ENCODE results near the gene AKAP13. TPM values are rescaled to one million over a fixed set of nuclear protein-coding genes. Genes with fewer than 3 reads are reported as not detected.

AKAP13 gene
- total RNA-seq, 2 experiments from 2014 or later, result 282 to 304 TPM

GRCh38 chr15:85507114-85507513 lies 126.7 kb downstream of the AKAP13 start:
- peaks cover 71% of the 10 kb centered on the region for H3K4me1 Mint-ChIP-seq (ENCODE audit: low read depth)
- DNase-seq (no peak), ATAC-seq (ENCODE audit: poor library complexity) (no peak)
- H3K36me3 Mint-ChIP-seq (ENCODE audit: low read depth), result no peaks in the 10 kb centered on the region
- no peaks in the 10 kb centered on the region for H3K27me3 Mint-ChIP-seq
- Histone ChIP-seq H3K4me1 (ENCODE audit: insufficient read depth, low read length) (peaks cover 12% of the 10 kb centered on the region), H3K4me3 (ENCODE audit: low read length) (no peak overlapping the region), H3K36me3 (ENCODE audit: insufficient read depth, low read length) (no peaks in the 10 kb centered on the region), H3K9me3 (ENCODE audit: control insufficient read depth in 1 of 2, insufficient read depth in 1 of 2, low read length in 2 of 2) (no peaks in the 10 kb centered on the region), H3K27ac (ENCODE audit: low read depth in 1 of 2, low read length in 2 of 2) (no peak overlapping the region), H3K27me3 (ENCODE audit: control insufficient read depth in 1 of 2, insufficient read depth in 2 of 2, low read length in 2 of 2) (no peaks in the 10 kb centered on the region)
- ChIA-PET CTCF (interaction anchor here (0.6 to 1.0 kb wide), 2 partner anchors 138 to 211 kb away, joined by 3 read pairs; no protein-coding TSS in a partner anchor), POLR2A (no interaction called here)
- H3K9me3 Mint-ChIP-seq, result no peaks in the 10 kb centered on the region
- intact Hi-C loops (cut with DNase I, micrococcal nuclease), result no loop called here
- TF ChIP-seq, protein P1, sequence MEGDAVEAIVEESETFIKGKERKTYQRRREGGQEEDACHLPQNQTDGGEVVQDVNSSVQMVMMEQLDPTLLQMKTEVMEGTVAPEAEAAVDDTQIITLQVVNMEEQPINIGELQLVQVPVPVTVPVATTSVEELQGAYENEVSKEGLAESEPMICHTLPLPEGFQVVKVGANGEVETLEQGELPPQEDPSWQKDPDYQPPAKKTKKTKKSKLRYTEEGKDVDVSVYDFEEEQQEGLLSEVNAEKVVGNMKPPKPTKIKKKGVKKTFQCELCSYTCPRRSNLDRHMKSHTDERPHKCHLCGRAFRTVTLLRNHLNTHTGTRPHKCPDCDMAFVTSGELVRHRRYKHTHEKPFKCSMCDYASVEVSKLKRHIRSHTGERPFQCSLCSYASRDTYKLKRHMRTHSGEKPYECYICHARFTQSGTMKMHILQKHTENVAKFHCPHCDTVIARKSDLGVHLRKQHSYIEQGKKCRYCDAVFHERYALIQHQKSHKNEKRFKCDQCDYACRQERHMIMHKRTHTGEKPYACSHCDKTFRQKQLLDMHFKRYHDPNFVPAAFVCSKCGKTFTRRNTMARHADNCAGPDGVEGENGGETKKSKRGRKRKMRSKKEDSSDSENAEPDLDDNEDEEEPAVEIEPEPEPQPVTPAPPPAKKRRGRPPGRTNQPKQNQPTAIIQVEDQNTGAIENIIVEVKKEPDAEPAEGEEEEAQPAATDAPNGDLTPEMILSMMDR (IDR thresholded peaks at IDR 0.05), result no peak
- H3K4me3 Mint-ChIP-seq, result no peak overlapping the region
- H3K27ac Mint-ChIP-seq, result no peak overlapping the region

DNA sequence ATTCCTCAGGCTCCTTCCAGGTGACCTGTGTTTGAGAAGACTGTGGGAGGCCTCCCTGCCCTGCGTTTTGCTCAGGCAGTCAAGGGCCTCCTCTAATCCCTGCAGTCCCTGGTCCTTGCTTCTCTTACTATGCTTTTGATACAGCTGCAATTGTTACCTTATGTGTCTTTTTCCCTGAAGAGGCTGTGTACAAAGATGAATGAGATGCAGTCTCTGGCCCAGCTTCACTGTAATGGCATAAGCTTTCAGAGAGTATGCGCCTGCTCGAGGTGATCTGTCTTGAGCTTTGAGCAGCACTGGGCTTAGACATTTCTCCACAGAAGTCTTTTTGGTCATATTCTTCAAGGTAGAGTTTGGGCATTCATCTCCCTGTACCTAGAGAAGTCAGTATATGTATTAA lies 129.6 kb downstream of the AKAP13 start:
- CTCF ChIA-PET, result no interaction called here
- Mint-ChIP-seq H3K9me3 (no peaks in the 10 kb centered on the region), H3K27me3 (no peaks in the 10 kb centered on the region), H3K4me3 (no peak overlapping the region), H3K27ac (no peak overlapping the region), H3K4me1 (ENCODE audit: low read depth) (peaks cover 74% of the 10 kb centered on the region), H3K36me3 (ENCODE audit: low read depth) (no peaks in the 10 kb centered on the region)
- H3K36me3 ChIP-seq (ENCODE audit: insufficient read depth, low read length), result no peaks in the 10 kb centered on the region
- POLR2A ChIA-PET, result no interaction called here
- H3K9me3 ChIP-seq (ENCODE audit: control insufficient read depth in 1 of 2, insufficient read depth in 1 of 2, low read length in 2 of 2), result no peaks in the 10 kb centered on the region
- no peaks in the 10 kb centered on the region for H3K4me1 ChIP-seq (ENCODE audit: insufficient read depth, low read length)
- no peak for DNase-seq
- no peak for ATAC-seq (ENCODE audit: poor library complexity)
- H3K4me3 ChIP-seq (ENCODE audit: low read length), result no peak overlapping the region
- no peak overlapping the region for H3K27ac ChIP-seq (ENCODE audit: low read depth in 1 of 2, low read length in 2 of 2)
- TF ChIP-seq, protein P1 (IDR thresholded peaks at IDR 0.05), result no peak
- intact Hi-C loops (cut with DNase I, micrococcal nuclease), result no loop called here
- no peaks in the 10 kb centered on the region for H3K27me3 ChIP-seq (ENCODE audit: control insufficient read depth in 1 of 2, insufficient read depth in 2 of 2, low read length in 2 of 2)

- POLR2A ChIA-PET, result no interaction called here
- intact Hi-C loops (cut with DNase I, micrococcal nuclease), result no loop called here
- Mint-ChIP-seq H3K4me1 (ENCODE audit: low read depth) (peaks cover 86% of the 10 kb centered on the region), H3K4me3 (no peak overlapping the region), H3K27me3 (no peaks in the 10 kb centered on the region), H3K9me3 (no peaks in the 10 kb centered on the region), H3K36me3 (ENCODE audit: low read depth) (no peaks in the 10 kb centered on the region), H3K27ac (no peak overlapping the region)
- H3K9me3 ChIP-seq (ENCODE audit: control insufficient read depth in 1 of 2, insufficient read depth in 1 of 2, low read length in 2 of 2), result no peaks in the 10 kb centered on the region
- DNase-seq, result no peak
- H3K36me3 ChIP-seq (ENCODE audit: insufficient read depth, low read length), result no peaks in the 10 kb centered on the region
- H3K4me3 ChIP-seq (ENCODE audit: low read length), result no peak overlapping the region
- no peaks in the 10 kb centered on the region for H3K4me1 ChIP-seq (ENCODE audit: insufficient read depth, low read length)
- CTCF ChIA-PET, result no interaction called here
- ATAC-seq (ENCODE audit: poor library complexity), result no peak
- TF ChIP-seq, protein P1 (IDR thresholded peaks at IDR 0.05), result no peak
- no peaks in the 10 kb centered on the region for H3K27me3 ChIP-seq (ENCODE audit: control insufficient read depth in 1 of 2, insufficient read depth in 2 of 2, low read length in 2 of 2)
- H3K27ac ChIP-seq (ENCODE audit: low read depth in 1 of 2, low read length in 2 of 2), result no peak overlapping the region
Observed at GRCh38 chr15:85514413-85514812, 134.0 kb downstream of the AKAP13 start.
